CD4-positive, alpha-beta T cell (primary cell): ENCODE results near the gene FGFR4. TPM values are rescaled to one million over a fixed set of nuclear protein-coding genes. Genes with fewer than 3 reads are reported as not detected.

Experiments
- ATAC-seq: fragments of 200-7000 bp; cut with Tn5 transposase; one replicate; pipeline ENCODE4 v1.10.0; 2022; ENCODE audit warnings: mild to moderate bottlenecking; ENCODE audit not compliant: poor library complexity
- CTCF ChIA-PET: fragments of 350-600 bp; sonication (Branson Sonifier 250); formaldehyde crosslinking; loops from one replicate; lab custom pipeline; 2021; ENCODE audit warnings: antibody characterized with exemption, inconsistent platforms; lab: Charles Lee
- POLR2A ChIA-PET: fragments of 350-600 bp; sonication (Branson Sonifier 250); formaldehyde crosslinking; loops from one replicate; lab custom pipeline; 2021; ENCODE audit warnings: antibody characterized with exemption, inconsistent platforms; lab: Charles Lee
- DNase-seq, 14 experiments: peaks; one replicate each; pipeline ENCODE4 v3.0.0-alpha.2; 2013 to 2020; ENCODE audit warnings: mixed read lengths in 2 of 14
- H3K27ac ChIP-seq, 2 donors: one replicate each; pipeline versions ENCODE4 v1.5.1 to v1.7.0; 2013; ENCODE audit warnings: low read length in 2 of 2, low read depth in 1 of 2, mild to moderate bottlenecking in 1 of 2
- H3K27me3 ChIP-seq, 2 experiments: 1 replicate in 1 of 2; 2 replicates in 1 of 2; pipeline versions ENCODE4 v1.6.1 to v1.7.0; 2013; ENCODE audit warnings: low read length in 2 of 2, control low read depth in 1 of 2, mild to moderate bottlenecking in 1 of 2, moderate library complexity in 1 of 2; ENCODE audit not compliant: insufficient read depth in 2 of 2, control insufficient read depth in 1 of 2
- H3K36me3 ChIP-seq: one replicate; pipeline ENCODE4 v1.6.1; 2013; ENCODE audit warnings: low read length, control low read depth; ENCODE audit not compliant: insufficient read depth
- H3K4me1 ChIP-seq: one replicate; pipeline ENCODE4 v1.6.1; 2013; ENCODE audit warnings: low read length, control low read depth; ENCODE audit not compliant: insufficient read depth
- H3K4me3 ChIP-seq: one replicate; pipeline ENCODE4 v1.5.1; 2013; ENCODE audit warnings: mild to moderate bottlenecking, low read length, moderate library complexity
- H3K9me3 ChIP-seq, 2 experiments: 1 replicate in 1 of 2; 2 replicates in 1 of 2; pipeline versions ENCODE4 v1.6.1 to v1.7.0; 2013; ENCODE audit warnings: low read length in 2 of 2, mild to moderate bottlenecking in 2 of 2, control low read depth in 1 of 2, moderate library complexity in 1 of 2; ENCODE audit not compliant: control insufficient read depth in 1 of 2, insufficient read depth in 1 of 2
- H3K27ac Mint-ChIP-seq: one replicate; pipeline ENCODE4 v1.8.0; 2020; ENCODE audit warnings: mixed read lengths
- H3K27me3 Mint-ChIP-seq: one replicate; pipeline ENCODE4 v1.8.0; 2021; ENCODE audit warnings: mixed read lengths
- H3K36me3 Mint-ChIP-seq: one replicate; pipeline ENCODE4 v1.8.0; 2021; ENCODE audit warnings: low read depth, mixed read lengths
- H3K4me1 Mint-ChIP-seq: one replicate; pipeline ENCODE4 v1.8.0; 2021; ENCODE audit warnings: low read depth, mixed read lengths
- H3K4me3 Mint-ChIP-seq: one replicate; pipeline ENCODE4 v1.8.0; 2020; ENCODE audit warnings: mild to moderate bottlenecking, mixed read lengths
- H3K9me3 Mint-ChIP-seq: one replicate; pipeline ENCODE4 v1.8.0; 2020; ENCODE audit warnings: mixed read lengths
- CTCF ChIP-seq: fragments of 200-600 bp; IDR thresholded peaks from one replicate; pipeline ENCODE4 v1.8.0; 2022; ENCODE audit warnings: antibody characterized with exemption, mild to moderate bottlenecking
- intact Hi-C, 2 experiments: fragments of 100-400 bp; cut with DNase I in 1 of 2; cut with micrococcal nuclease in 1 of 2; formaldehyde crosslinking; loops; one replicate each; pipeline versions ENCODE4 v1.15.1 to v1.9.0; 2023 to 2025; cut with DNase I, micrococcal nuclease
- total RNA-seq, 174 experiments: library from RNA in 2 of 174; stranded (reverse) in 2 of 174; gene quantifications; one replicate each; pipeline ENCODE4 v1.2.3 and lab custom pipeline; 2021 to 2026

The FGFR4 gene
- total RNA-seq, 2 experiments from 2014 or later, result 2.8 to 3.1 TPM

GRCh38 chr5:177089825-177090641 lies 3.3 kb downstream of the FGFR4 start:
- no peaks in the 10 kb centered on the region for H3K36me3 ChIP-seq
- peaks cover 0 to 5% of the 10 kb centered on the region in 2 experiments for H3K9me3 ChIP-seq
- Mint-ChIP-seq H3K27me3 (peaks cover 15% of the 10 kb centered on the region), H3K4me3 (no peak overlapping the region), H3K36me3 (no peaks in the 10 kb centered on the region), H3K4me1 (peaks cover 6% of the 10 kb centered on the region), H3K9me3 (no peaks in the 10 kb centered on the region), H3K27ac (no peak overlapping the region)
- DNase-seq (no peak), ATAC-seq (no peak)
- no peak overlapping the region for H3K4me3 ChIP-seq
- peaks cover 15% of the 10 kb centered on the region for H3K4me1 ChIP-seq
- TF ChIP-seq CTCF, result no peak
- ChIA-PET CTCF (interaction anchor here (1.0 kb wide), 1 partner anchor 24 kb away, joined by 4 read pairs; no protein-coding TSS in a partner anchor), POLR2A (interaction anchor here (1.2 kb wide), 1 partner anchor 24 kb away, joined by 3 read pairs; no protein-coding TSS in a partner anchor)
- intact Hi-C loops, result loop anchor here in 1 of 2 experiments (5.0 kb wide), 1 partner anchor 703 kb away; the partner anchor contains the start of genes HIGD2A and NOP16
- no peak overlapping the region for H3K27ac ChIP-seq
- H3K27me3 ChIP-seq, result peaks cover 5 to 10% of the 10 kb centered on the region in 2 experiments

- Histone ChIP-seq H3K36me3 (no peaks in the 10 kb centered on the region), H3K4me3 (no peak overlapping the region), H3K4me1 (peaks cover 15% of the 10 kb centered on the region), H3K27me3 (peaks cover 5 to 10% of the 10 kb centered on the region in 2 experiments), H3K9me3 (peaks cover 0 to 5% of the 10 kb centered on the region in 2 experiments), H3K27ac (no peak overlapping the region)
- intact Hi-C loops, result no loop called here
- ChIA-PET CTCF (no interaction called here), POLR2A (interaction anchor here (1.2 kb wide), 1 partner anchor 9 kb away, joined by 3 read pairs; no protein-coding TSS in a partner anchor)
- Mint-ChIP-seq H3K27me3 (peaks cover 15% of the 10 kb centered on the region), H3K27ac (no peak overlapping the region), H3K4me3 (no peak overlapping the region), H3K36me3 (no peaks in the 10 kb centered on the region), H3K9me3 (no peaks in the 10 kb centered on the region), H3K4me1 (peaks cover 6% of the 10 kb centered on the region)
- ATAC-seq, result no peak
- no peak for TF ChIP-seq CTCF
- DNase-seq, result no peak
Observed at GRCh38 chr5:177090813-177091212, 4.1 kb downstream of the FGFR4 start.

GRCh38 chr5:177091232-177091631 lies 4.5 kb downstream of the FGFR4 start:
- Mint-ChIP-seq H3K4me1 (peaks cover 2% of the 10 kb centered on the region), H3K27ac (no peak overlapping the region), H3K4me3 (no peak overlapping the region), H3K27me3 (peaks cover 12% of the 10 kb centered on the region), H3K36me3 (no peaks in the 10 kb centered on the region), H3K9me3 (no peaks in the 10 kb centered on the region)
- no peak for TF ChIP-seq CTCF
- H3K9me3 ChIP-seq, result peaks cover 0 to 5% of the 10 kb centered on the region in 2 experiments
- peaks cover 14% of the 10 kb centered on the region for H3K4me1 ChIP-seq
- CTCF ChIA-PET, result no interaction called here
- intact Hi-C loops, result no loop called here
- POLR2A ChIA-PET, result interaction anchor here (1.2 kb wide), 1 partner anchor 9 kb away, joined by 3 read pairs; no protein-coding TSS in a partner anchor
- peaks cover 5 to 10% of the 10 kb centered on the region in 2 experiments for H3K27me3 ChIP-seq
- no peaks in the 10 kb centered on the region for H3K36me3 ChIP-seq
- DNase-seq, result no peak
- H3K4me3 ChIP-seq, result no peak overlapping the region
- ATAC-seq, result no peak
- H3K27ac ChIP-seq, result no peak overlapping the region
